ENCODE measurements around the gene DDX49.
"Not testable (repeated sequence)": the region's sequence is repeated elsewhere in the genome, so short reads cannot be mapped to it uniquely, and the experiment has no call there.

Gene DDX49

GRCh38 chr19:18908917-18909619 lies 10.4 kb upstream of the DDX49 start:
- no peak for DNase-seq (ENCODE audit: low read depth in 2 of 2)

- no peak for DNase-seq (ENCODE audit: low read depth in 2 of 2)
Observed at GRCh38 chr19:18910010-18910409, 9.5 kb upstream of the DDX49 start.

- no peak for DNase-seq (ENCODE audit: low read depth in 2 of 2)
Observed at GRCh38 chr19:18910801-18911436, 8.6 kb upstream of the DDX49 start.

GRCh38 chr19:18912933-18913332 lies 6.6 kb upstream of the DDX49 start:
- no peak for DNase-seq (ENCODE audit: low read depth in 2 of 2)

GRCh38 chr19:18913466-18913865 lies 6.0 kb upstream of the DDX49 start:
- DNase-seq (ENCODE audit: low read depth in 2 of 2) = no peak

GRCh38 chr19:18915639-18916038 lies 3.9 kb upstream of the DDX49 start:
- DNase-seq (ENCODE audit: low read depth in 2 of 2) = peak; percentile 17 to 20

GRCh38 chr19:18917593-18917992 lies 1.9 kb upstream of the DDX49 start:
- not testable (repeated sequence) for DNase-seq (ENCODE audit: low read depth in 2 of 2)

- DNase-seq (ENCODE audit: low read depth in 2 of 2) = no peak
Observed at GRCh38 chr19:18919900-18920214, 342 bp downstream of the DDX49 start.

GRCh38 chr19:18920400-18920799 lies 885 bp downstream of the DDX49 start:
- no peak for DNase-seq (ENCODE audit: low read depth in 2 of 2)

- DNase-seq (ENCODE audit: low read depth in 2 of 2) = no peak
Observed at GRCh38 chr19:18921593-18921992, 2.1 kb downstream of the DDX49 start.

- no peak for DNase-seq (ENCODE audit: low read depth in 2 of 2)
Observed at GRCh38 chr19:18922228-18922985, 2.9 kb downstream of the DDX49 start.

- DNase-seq (ENCODE audit: low read depth in 2 of 2) = no peak
Observed at GRCh38 chr19:18924684-18925213, 5.2 kb downstream of the DDX49 start.

- DNase-seq (ENCODE audit: low read depth in 2 of 2) = no peak
Observed at GRCh38 chr19:18928018-18928805, 8.7 kb downstream of the DDX49 start.

GRCh38 chr19:18929311-18929710 lies 9.8 kb downstream of the DDX49 start:
- no peak for DNase-seq (ENCODE audit: low read depth in 2 of 2)

GRCh38 chr19:18931316-18932162 lies 12.0 kb downstream of the DDX49 start:
- DNase-seq (ENCODE audit: low read depth in 2 of 2) = no peak

- DNase-seq (ENCODE audit: low read depth in 2 of 2) = peak; percentile 65 to 73
Observed at GRCh38 chr19:18932216-18932841, 12.8 kb downstream of the DDX49 start.

GRCh38 chr19:18933297-18933696 lies 13.8 kb downstream of the DDX49 start:
- no peak for DNase-seq (ENCODE audit: low read depth in 2 of 2)

- DNase-seq (ENCODE audit: low read depth in 2 of 2) = no peak
Observed at GRCh38 chr19:18939163-18939562, 19.6 kb downstream of the DDX49 start.

- DNase-seq (ENCODE audit: low read depth in 2 of 2) = no peak
Observed at GRCh38 chr19:18939922-18940768, 20.6 kb downstream of the DDX49 start.
